C4-2B (cell line): ENCODE measurements around the gene COBL.

ENCODE experiments used
- H3K27ac ChIP-seq: fragments of 450-650 bp; 2 replicates; pipeline ENCODE4 v1.5.1; 2017
- ZFX ChIP-seq: fragments of 450-650 bp; IDR thresholded peaks from 2 replicates; pipeline ENCODE4 v1.6.1; 2017
- TF ChIP-seq, protein P1 (sequence below): fragments of 450-650 bp; conservative IDR thresholded peaks from 2 replicates; pipeline ENCODE4 v1.5.1; 2017; ENCODE audit warnings: mild to moderate bottlenecking

Gene COBL

GRCh38 chr7:51029131-51029530, 287.5 kb downstream of the COBL start:
- no peak overlapping the region for H3K27ac ChIP-seq
- TF ChIP-seq, protein P1, sequence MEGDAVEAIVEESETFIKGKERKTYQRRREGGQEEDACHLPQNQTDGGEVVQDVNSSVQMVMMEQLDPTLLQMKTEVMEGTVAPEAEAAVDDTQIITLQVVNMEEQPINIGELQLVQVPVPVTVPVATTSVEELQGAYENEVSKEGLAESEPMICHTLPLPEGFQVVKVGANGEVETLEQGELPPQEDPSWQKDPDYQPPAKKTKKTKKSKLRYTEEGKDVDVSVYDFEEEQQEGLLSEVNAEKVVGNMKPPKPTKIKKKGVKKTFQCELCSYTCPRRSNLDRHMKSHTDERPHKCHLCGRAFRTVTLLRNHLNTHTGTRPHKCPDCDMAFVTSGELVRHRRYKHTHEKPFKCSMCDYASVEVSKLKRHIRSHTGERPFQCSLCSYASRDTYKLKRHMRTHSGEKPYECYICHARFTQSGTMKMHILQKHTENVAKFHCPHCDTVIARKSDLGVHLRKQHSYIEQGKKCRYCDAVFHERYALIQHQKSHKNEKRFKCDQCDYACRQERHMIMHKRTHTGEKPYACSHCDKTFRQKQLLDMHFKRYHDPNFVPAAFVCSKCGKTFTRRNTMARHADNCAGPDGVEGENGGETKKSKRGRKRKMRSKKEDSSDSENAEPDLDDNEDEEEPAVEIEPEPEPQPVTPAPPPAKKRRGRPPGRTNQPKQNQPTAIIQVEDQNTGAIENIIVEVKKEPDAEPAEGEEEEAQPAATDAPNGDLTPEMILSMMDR = no peak
- TF ChIP-seq ZFX = no peak

DNA sequence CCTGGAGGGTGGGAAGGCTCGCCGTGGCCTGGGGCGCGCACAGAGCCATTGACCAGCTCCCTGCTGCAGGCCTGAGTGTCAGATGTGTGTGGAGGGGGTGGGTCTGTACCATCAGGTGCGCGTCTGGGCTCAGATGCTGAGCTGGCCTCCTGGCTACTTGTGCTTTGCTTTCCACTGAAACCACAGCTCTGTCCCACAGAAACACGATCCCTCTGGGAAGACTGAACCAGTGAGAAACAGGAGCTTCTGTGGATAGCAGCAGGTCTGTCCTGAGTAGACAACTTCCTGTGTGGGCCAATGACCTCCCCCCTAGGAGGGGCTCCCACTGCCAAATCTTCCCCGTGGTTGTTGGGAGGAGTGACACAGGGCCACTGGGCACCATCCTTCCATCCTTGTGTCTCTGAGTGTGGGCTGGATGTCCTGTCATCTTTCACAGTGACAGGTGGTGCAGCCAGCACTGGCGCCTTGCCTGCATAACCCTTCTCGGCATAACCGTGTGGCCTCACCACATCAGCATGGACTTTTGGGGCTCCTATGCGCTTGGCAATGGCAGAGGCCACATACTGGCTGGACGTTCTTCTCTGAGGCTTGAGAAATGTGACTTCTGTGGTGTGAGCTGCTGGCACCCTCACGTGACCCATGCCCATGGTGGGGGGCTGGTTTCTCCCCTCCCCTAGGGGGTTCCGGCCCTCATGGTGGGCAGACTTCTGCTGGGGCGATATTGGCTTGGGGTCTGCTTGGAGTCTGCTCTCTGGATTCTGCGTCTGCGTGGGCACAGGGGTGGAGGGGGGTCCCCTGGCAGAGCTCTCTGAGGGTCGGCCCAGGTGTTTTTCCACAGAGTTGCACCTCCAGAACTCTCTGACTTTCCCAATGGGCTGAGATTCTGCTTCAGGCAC, 288.4 kb downstream of the COBL start:
- TF ChIP-seq, protein P1 = no peak
- no peak for TF ChIP-seq ZFX
- no peak overlapping the region for H3K27ac ChIP-seq

DNA sequence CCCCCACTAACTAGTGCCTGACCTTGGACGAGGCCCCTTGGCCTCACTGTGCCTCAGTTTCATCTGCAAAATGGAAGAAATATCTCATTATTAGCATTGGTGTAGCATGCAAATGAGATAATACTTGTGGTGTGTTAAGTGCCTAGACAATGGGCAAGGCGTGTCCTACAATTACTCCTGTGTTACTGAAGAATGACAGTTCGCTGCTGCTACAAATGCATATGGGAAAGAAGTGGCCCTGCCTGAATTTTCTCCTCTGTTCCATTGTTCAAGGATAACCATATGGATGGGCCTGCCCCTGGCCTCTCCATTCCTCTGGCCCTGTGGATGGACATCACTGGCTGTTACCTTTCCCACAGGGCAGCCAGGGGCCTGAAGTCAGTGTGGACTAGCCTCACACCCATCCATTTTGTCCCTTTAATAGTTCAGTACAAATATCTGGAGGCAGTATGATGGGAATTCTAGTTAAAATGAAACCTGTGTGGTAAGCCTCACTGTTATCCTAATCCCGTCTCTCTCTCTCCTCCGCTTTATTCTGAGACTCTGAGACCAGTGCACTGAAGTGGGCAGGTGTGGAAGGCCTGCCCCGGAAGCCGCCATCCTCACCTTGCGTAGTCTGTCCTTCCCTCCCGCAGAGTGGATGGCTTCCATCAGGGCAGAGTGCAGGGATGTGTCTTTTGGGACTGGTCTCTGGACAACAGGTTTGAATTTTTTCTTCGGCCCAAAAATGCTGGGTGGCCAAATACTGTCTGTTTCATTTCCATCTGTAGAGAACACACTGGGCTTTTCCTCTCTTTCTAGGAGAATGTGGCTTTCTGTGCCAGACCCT, 289.3 kb downstream of the COBL start:
- TF ChIP-seq, protein P1 = no peak
- no peak for TF ChIP-seq ZFX
- H3K27ac ChIP-seq = no peak overlapping the region

GRCh38 chr7:51026341-51026740, 290.3 kb downstream of the COBL start:
- no peak for TF ChIP-seq ZFX
- H3K27ac ChIP-seq = no peak overlapping the region

- H3K27ac ChIP-seq = no peak overlapping the region
- no peak for TF ChIP-seq ZFX
- TF ChIP-seq, protein P1 = no peak
These were observed 290.9 kb downstream of the COBL start for GRCh38 chr7:51025668-51026067.

DNA sequence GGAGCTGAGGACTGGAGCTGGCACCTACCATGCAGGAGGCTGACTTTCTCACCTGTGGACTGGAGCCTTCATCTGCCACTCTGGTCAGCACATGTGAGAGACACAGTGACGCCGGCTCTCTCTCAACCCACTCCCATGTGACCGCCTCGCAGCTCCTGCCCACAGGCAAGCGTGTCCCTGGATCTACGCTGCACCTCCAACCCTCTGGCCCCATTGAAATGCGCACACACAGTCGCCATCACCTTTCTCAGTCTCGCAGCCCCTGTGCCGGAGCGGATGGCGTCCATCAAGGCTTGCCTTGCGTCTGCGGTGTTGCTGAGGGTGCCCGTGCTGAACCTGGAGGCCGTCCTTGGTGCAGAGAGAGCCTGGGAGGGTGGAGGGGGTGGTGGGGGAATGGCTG, 291.7 kb downstream of the COBL start:
- H3K27ac ChIP-seq = no peak overlapping the region
- TF ChIP-seq, protein P1 = no peak
- TF ChIP-seq ZFX = no peak

- H3K27ac ChIP-seq = no peak overlapping the region
- TF ChIP-seq ZFX = no peak
- TF ChIP-seq, protein P1 = no peak
These were observed 293.1 kb downstream of the COBL start for GRCh38 chr7:51023547-51023946.
